Stomach (tissue), 9 donors: ENCODE results near the gene GJB2. TPM values are rescaled to one million over a fixed set of nuclear protein-coding genes. Genes with fewer than 3 reads are reported as not detected.
"Not testable (repeated sequence)": the region's sequence is repeated elsewhere in the genome, so short reads cannot be mapped to it uniquely, and the experiment has no call there.

Experiments
- DNase-seq, 2 donors: peaks; one replicate each; pipeline versions ENCODE4 v3.0.0 to v3.0.0-alpha.2; 2013 to 2019
- H3K27ac ChIP-seq, 5 donors: fragments of 200-600 bp in 4 of 5; sonication (generic) in 4 of 5; one replicate each; pipeline ENCODE4 v1.5.1; 2013 to 2019; ENCODE audit warnings: mild to moderate bottlenecking in 1 of 5, moderate library complexity in 1 of 5
- H3K27me3 ChIP-seq, 3 donors: fragments of 200-600 bp; sonication (generic); one replicate each; pipeline ENCODE4 v1.5.1; 2017 to 2019; ENCODE audit warnings: mixed run types in 1 of 3
- H3K36me3 ChIP-seq, 4 donors: fragments of 200-600 bp; sonication (generic); 1 replicate in 3 of 4; 2 replicates in 1 of 4; pipeline ENCODE4 v1.5.1; 2016 to 2019
- H3K4me1 ChIP-seq, 4 donors: fragments of 200-600 bp; sonication (generic); one replicate each; pipeline ENCODE4 v1.5.1; 2016 to 2019
- H3K4me3 ChIP-seq, 4 donors: fragments of 200-600 bp; sonication (generic) in 3 of 4; one replicate each; pipeline ENCODE4 v1.5.1; 2016 to 2019; ENCODE audit warnings: mild to moderate bottlenecking in 1 of 4
- H3K9me3 ChIP-seq, 4 donors: fragments of 200-600 bp; sonication (generic); one replicate each; pipeline ENCODE4 v1.5.1; 2016 to 2019
- CTCF ChIP-seq, 7 experiments: fragments of 450-650 bp in 4 of 7; fragments of 200-600 bp in 3 of 7; sonication (generic) in 3 of 7; IDR thresholded peaks; one replicate each; pipeline ENCODE4 v1.5.1; 2016 to 2019; ENCODE audit warnings: antibody characterized with exemption in 7 of 7, control low read depth in 2 of 7, mild to moderate bottlenecking in 1 of 7
- EP300 ChIP-seq: sonication (generic); formaldehyde crosslinking; IDR thresholded peaks from one replicate; pipeline ENCODE4 v1.6.1; 2017; ENCODE audit warnings: antibody characterized with exemption
- POLR2A ChIP-seq, 4 donors: fragments of 450-650 bp; IDR thresholded peaks; one replicate each; pipeline ENCODE4 v1.6.1; 2016; ENCODE audit warnings: antibody characterized with exemption in 4 of 4, control low read depth in 2 of 4, mild to moderate bottlenecking in 1 of 4, moderate library complexity in 1 of 4
- POLR2AphosphoS5 ChIP-seq, 3 donors: sonication (generic); formaldehyde crosslinking; IDR thresholded peaks; one replicate each; pipeline ENCODE4 v1.6.1; 2016; ENCODE audit warnings: antibody characterized with exemption in 3 of 3
- WGBS, 5 donors: extraction: QIAGEN DNeasy Blood & Tissue Kit in 3 of 5; methylation state at CpG; one replicate each; pipeline versions ENCODE4 v1.1.5 to v1.1.7; 2013 to 2018; 5-methylcytosine and 5-hydroxymethylcytosine counted together
- intact Hi-C: fragments of 100-400 bp; cut with DNase I; formaldehyde crosslinking; loops from one replicate; pipeline ENCODE4 v1.15.1; 2023; ENCODE audit warnings: low total_unique reads
- polyA plus RNA-seq, 3 donors: library from polyadenylated mRNA; stranded (reverse); fragments of 200-250 nt; gene quantifications; one replicate each; pipeline ENCODE4 v1.2.3, GENCODE V29; 2013
- total RNA-seq, 5 donors: library from RNA; depleted of rRNA; stranded (reverse); fragments of >200 nt; gene quantifications; one replicate each; pipeline versions ENCODE4 v1.1.0 to v1.2.3, GENCODE V29; 2014 to 2016
- donor health status: healthy with polysubstance abuse.
- donor health status: Bipolar disorder and iron deficiency.
- donor health status: healthy.

GJB2 gene
- total and polyA plus RNA-seq, 8 donors: 0.58 to 102 (median 2.3) TPM; not detected in 1

GRCh38 chr13:20159646-20160305 is 33.0 kb downstream of the GJB2 start:
- Histone ChIP-seq H3K27ac (no peak overlapping the region), H3K4me3 (peak overlapping the region in 1 of 4 donors; percentile 66), H3K9me3 (no peaks in the 10 kb centered on the region), H3K4me1 (peaks cover 18 to 30% (median 25%) of the 10 kb centered on the region in 4 donors), H3K27me3 (peaks cover 24 to 96% (median 67%) of the 10 kb centered on the region in 3 donors), H3K36me3 (no peaks in the 10 kb centered on the region)
- intact Hi-C loops: no loop called here
- no peak for TF ChIP-seq EP300
- TF ChIP-seq CTCF (IDR thresholded peaks at IDR 0.05): no peak
- TF ChIP-seq POLR2A (IDR thresholded peaks at IDR 0.05): no peak
- TF ChIP-seq POLR2AphosphoS5 (IDR thresholded peaks at IDR 0.05): no peak
- no peak for DNase-seq
- 28 to 34% (median 29%) methylated on average over 18 of the region's 18 CpGs for WGBS, 5 donors

DNA sequence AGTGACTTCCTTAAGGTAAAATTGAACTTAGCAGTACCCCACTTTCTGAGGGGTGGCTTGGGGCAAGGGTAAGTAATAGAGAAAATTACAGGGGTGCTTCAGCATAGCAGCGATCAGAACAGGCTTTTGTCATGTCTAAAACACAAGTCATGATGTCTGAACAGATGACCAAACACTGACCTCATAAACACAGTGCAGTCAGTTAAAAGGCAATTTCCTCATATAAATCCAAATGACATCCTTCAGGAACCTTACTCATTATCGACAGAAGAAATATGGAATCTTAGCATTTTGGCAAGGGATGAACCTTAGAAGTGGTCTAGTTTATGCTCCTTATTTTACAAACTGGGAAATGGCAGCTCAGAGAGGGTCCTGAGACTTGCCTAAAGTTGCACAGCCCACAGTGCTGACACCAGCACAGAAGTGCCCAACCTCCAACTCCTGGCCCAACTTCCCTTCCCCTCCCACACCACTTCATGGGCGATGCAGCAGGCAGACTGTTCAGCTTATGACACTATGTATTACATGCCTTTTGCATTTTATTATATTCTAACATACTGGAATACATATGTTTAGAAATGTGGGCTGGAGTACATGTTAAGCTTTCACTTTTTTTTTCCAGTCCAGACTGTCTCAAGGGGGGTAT is 35.5 kb downstream of the GJB2 start:
- WGBS, 5 donors: 52 to 68% (median 63%) methylated on average over 3 of the region's 3 CpGs

DNA sequence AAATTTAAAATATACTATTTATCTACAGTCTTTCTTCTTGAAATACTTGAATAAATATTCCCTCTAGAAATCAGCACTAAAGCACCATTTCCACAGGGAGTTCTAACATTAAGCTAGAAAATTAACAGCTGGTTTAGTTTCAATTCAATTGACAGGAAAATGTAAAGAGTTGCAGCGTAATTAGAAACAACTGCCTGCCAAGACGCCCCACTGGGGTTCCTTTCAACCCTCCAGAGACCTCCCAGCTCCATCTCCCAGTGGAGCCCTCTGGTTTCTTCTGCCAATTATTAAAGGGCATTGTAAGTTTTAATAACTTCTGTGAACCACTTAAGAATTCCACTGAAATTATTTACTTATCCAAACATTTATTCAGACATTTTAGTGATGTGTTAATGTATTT is 36.0 kb downstream of the GJB2 start:
- no peak for DNase-seq
- no peak for TF ChIP-seq POLR2AphosphoS5 (IDR thresholded peaks at IDR 0.05)
- TF ChIP-seq POLR2A (IDR thresholded peaks at IDR 0.05): no peak
- TF ChIP-seq EP300: no peak
- no peak for TF ChIP-seq CTCF (IDR thresholded peaks at IDR 0.05)
- Histone ChIP-seq H3K4me1 (peaks cover 17 to 20% (median 20%) of the 10 kb centered on the region in 4 donors), H3K36me3 (no peaks in the 10 kb centered on the region), H3K4me3 (no peak overlapping the region), H3K27me3 (peaks cover 21 to 93% (median 59%) of the 10 kb centered on the region in 3 donors), H3K9me3 (no peaks in the 10 kb centered on the region), H3K27ac (no peak overlapping the region)
- WGBS, 5 donors: 29 to 48% (median 40%) methylated on average over 2 of the region's 2 CpGs
- intact Hi-C loops: no loop called here

More for the DNA sequence above, 35.5 kb downstream of the GJB2 start:
- Histone ChIP-seq H3K4me1 (peaks cover 18 to 23% (median 22%) of the 10 kb centered on the region in 4 donors), H3K36me3 (no peaks in the 10 kb centered on the region), H3K9me3 (no peaks in the 10 kb centered on the region), H3K4me3 (no peak overlapping the region), H3K27me3 (peaks cover 24 to 93% (median 63%) of the 10 kb centered on the region in 3 donors), H3K27ac (no peak overlapping the region)
- DNase-seq: no peak
- TF ChIP-seq CTCF (IDR thresholded peaks at IDR 0.05): no peak
- TF ChIP-seq POLR2A (IDR thresholded peaks at IDR 0.05): no peak
- TF ChIP-seq POLR2AphosphoS5 (IDR thresholded peaks at IDR 0.05): no peak
- no peak for TF ChIP-seq EP300
- intact Hi-C loops: no loop called here

DNA sequence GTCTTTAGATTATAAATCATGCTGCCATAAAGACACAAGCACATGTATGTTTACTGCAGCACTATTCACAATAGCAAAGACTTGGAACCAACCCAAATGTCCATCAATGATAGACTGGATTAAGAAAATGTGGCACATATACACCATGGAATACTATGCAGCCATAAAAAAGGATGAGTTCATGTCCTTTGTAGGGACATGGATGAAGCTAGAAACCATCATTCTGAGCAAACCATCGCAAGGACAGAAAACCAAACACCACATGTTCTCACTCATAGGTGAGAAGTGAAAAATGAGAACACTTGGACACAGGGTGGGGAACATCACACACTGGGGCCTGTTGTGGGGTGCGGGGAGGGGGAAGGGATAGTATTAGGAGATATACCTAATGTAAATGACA is 39.4 kb downstream of the GJB2 start:
- H3K4me1 ChIP-seq, intact Hi-C loops, H3K4me3 ChIP-seq, H3K9me3 ChIP-seq, H3K27ac ChIP-seq, H3K36me3 ChIP-seq, DNase-seq: not testable (repeated sequence)
- peaks cover 6 to 89% (median 40%) of the 10 kb centered on the region in 3 donors for H3K27me3 ChIP-seq
- 91 to 96% (median 95%) methylated on average over 2 of the region's 2 CpGs for WGBS, 5 donors

GRCh38 chr13:20151612-20152011 is 41.1 kb downstream of the GJB2 start:
- Histone ChIP-seq H3K4me3 (no peak overlapping the region), H3K4me1 (no peaks in the 10 kb centered on the region), H3K36me3 (no peaks in the 10 kb centered on the region), H3K27me3 (peaks cover 0 to 86% (median 24%) of the 10 kb centered on the region in 3 donors), H3K27ac (no peak overlapping the region), H3K9me3 (no peaks in the 10 kb centered on the region)
- intact Hi-C loops: no loop called here
- TF ChIP-seq POLR2A (IDR thresholded peaks at IDR 0.05) (no peak), EP300 (no peak), CTCF (IDR thresholded peaks at IDR 0.05) (no peak), POLR2AphosphoS5 (IDR thresholded peaks at IDR 0.05) (no peak)
- no peak for DNase-seq
- WGBS, 5 donors: 78 to 84% (median 80%) methylated on average over 11 of the region's 11 CpGs
